ENCODE data around the gene DNHD1. TPM values are rescaled to one million over a fixed set of nuclear protein-coding genes. Genes with fewer than 3 reads are reported as not detected.

The DNHD1 gene
- total RNA-seq, 1 donor from 2014 or later = 4.7 TPM

Other genes with a start within 250 kb of the DNHD1 start
- not detected for gene CCKBR, start 237.4 kb upstream of the DNHD1 start, total RNA-seq
- 28.2 TPM for gene CAVIN3, start 176.8 kb upstream of the DNHD1 start, total RNA-seq
- gene SMPD1, start 106.8 kb upstream of the DNHD1 start, total RNA-seq = 9.9 TPM
- gene APBB1, start 78.2 kb upstream of the DNHD1 start, total RNA-seq = 28.7 TPM
- gene HPX, start 56.3 kb upstream of the DNHD1 start, total RNA-seq = 3.1 TPM
- gene TRIM3, start 23.3 kb upstream of the DNHD1 start, total RNA-seq = 8.4 TPM
- gene ARFIP2, start 15.9 kb upstream of the DNHD1 start, total RNA-seq = 14.1 TPM
- 19.8 TPM for gene TIMM10B, start 15.8 kb upstream of the DNHD1 start, total RNA-seq
- 9.4 TPM for gene RRP8, start 106.3 kb downstream of the DNHD1 start, total RNA-seq
- 106 TPM for gene ILK, start 106.5 kb downstream of the DNHD1 start, total RNA-seq
- gene TAF10, start 114.9 kb downstream of the DNHD1 start, total RNA-seq = 19.8 TPM
- gene TPP1, start 122.1 kb downstream of the DNHD1 start, total RNA-seq = 15.7 TPM
- 39.1 TPM for gene DCHS1, start 158.5 kb downstream of the DNHD1 start, total RNA-seq
- 33.9 TPM for gene MRPL17, start 186.1 kb downstream of the DNHD1 start, total RNA-seq